ENCODE measurements around the gene HOXA7. TPM values are rescaled to one million over a fixed set of nuclear protein-coding genes. Genes with fewer than 3 reads are reported as not detected.

The HOXA7 gene
- total RNA-seq, 1 donor from 2014 or later: not detected

DNA sequence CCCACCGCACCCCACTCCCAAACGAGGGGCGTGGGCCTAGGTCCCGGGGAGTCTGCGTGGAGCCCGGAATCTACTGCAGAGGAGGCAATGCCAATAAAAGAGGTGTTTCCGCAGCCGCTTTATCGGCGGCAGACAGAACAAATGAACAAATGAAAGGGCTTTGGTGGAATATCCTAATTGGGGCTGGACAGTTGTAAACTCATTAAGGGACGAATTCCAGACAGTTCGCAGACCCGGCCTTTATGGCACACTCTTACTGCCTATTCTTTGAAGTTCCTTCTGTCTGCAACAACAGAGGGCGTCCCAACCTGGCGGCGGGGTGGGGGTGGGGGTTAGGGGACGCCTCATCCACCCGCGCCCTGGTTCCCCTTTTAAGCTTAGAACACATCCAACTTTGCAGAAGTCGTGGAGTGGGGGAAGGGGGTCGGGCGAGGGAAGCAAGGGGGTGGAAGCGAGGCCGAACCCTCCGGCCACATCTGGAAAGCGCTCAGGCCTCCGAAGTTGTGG is 4.8 kb upstream of the HOXA7 start:
- peak; percentile 10 for ATAC-seq
- DNase-seq (ENCODE audit: low spot score): no peak

DNA sequence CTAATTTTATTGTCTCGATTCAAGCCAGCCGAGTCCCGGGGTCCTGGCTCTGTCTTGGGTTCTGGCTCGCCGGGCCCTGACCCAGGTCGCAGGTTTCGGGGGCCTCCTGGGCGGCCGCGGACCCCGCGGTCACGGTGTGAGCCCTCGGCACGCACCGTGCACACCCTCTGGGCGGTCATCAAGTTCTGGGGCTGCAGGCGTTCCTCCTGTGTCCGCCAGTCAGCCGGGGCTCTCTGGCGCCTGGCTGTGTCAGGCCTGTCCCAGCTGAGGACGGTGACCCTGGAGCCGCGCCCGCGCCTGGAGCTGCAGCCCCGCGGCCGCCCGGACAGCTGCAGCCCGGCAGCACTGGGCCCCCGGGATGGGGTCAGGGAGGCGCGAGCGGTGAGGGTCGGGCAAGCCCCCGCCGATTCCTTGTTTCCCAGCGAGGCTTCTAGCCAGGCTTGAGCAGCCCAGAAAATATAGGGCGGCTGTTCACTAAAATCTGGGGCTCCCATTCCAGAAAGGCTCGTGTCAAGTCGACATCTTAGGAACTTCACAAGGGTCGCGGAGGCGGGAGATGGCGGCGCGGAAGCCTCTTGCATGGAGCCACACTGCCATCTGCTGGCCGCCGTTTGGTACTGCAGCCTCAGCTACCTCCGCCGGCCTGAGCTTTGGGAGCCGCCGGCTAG is 4.2 kb upstream of the HOXA7 start:
- peak; percentile 95 for ATAC-seq

DNA sequence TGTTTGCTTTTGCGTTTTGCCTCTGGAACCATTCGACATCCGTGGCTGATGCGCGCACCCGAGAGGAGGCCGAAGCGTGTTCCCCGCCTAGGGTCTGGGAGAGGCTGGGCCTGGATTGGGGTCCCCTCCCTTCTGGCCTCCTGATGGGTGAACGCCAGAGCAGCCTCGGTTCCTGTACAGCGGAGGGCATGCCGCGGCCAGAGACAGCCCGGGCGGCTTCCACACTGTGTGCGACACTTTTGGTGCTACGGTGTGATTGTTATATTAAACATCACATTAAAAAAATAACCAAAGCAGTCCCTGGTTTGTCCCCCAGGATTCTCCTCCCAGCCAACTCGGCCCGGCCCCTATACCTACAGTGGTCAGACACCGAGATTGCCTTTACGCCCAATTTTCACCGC is 3.7 kb upstream of the HOXA7 start:
- peak; percentile 9 for ATAC-seq
- no peak for DNase-seq (ENCODE audit: low spot score)

More for the DNA sequence above, 4.2 kb upstream of the HOXA7 start:
- peak; percentile 80 for DNase-seq (ENCODE audit: low spot score)

GRCh38 chr7:27159266-27160144 is 3.0 kb upstream of the HOXA7 start:
- ATAC-seq (no peak), DNase-seq (ENCODE audit: low spot score) (no peak)

DNA sequence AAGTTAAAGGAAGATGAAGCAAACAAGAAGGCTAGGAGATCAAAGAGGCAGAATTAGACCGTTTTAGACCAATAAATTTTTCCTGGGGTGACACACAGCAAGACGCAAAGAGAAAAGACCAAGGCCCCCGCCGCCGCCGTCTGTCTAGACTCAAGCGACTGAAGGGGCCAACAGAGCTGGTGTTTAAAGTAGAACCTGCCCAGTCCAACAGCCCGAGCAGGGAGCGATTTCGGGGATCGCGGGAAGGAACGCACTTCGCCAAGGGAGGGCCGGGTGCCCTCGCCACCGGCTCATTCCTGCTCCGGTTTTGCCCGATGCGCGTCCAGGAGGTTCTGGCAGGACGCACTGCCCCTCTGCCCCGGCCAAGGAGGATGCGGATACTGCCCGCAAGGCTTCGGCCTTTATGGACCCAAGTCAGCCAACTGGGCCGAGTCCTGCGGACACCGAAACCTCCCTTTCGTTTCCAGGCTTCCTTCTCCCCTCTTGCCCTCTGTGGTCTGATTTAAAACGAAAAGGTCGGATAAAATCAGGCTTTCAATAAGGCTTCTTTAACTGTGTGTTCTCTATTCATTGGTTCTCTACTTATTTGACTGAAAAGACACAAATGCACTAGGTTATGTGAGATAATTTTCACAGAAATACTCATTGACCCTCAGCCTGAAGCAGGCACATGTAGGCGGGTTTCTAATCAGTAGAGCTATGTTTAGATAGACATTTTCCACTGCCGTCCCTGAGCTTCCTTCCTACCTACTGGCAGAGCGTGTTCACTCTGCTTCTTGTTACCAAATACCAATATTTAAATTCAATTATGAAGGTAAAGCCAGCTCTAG is 2.2 kb upstream of the HOXA7 start:
- DNase-seq (ENCODE audit: low spot score): no peak
- ATAC-seq: no peak

DNA sequence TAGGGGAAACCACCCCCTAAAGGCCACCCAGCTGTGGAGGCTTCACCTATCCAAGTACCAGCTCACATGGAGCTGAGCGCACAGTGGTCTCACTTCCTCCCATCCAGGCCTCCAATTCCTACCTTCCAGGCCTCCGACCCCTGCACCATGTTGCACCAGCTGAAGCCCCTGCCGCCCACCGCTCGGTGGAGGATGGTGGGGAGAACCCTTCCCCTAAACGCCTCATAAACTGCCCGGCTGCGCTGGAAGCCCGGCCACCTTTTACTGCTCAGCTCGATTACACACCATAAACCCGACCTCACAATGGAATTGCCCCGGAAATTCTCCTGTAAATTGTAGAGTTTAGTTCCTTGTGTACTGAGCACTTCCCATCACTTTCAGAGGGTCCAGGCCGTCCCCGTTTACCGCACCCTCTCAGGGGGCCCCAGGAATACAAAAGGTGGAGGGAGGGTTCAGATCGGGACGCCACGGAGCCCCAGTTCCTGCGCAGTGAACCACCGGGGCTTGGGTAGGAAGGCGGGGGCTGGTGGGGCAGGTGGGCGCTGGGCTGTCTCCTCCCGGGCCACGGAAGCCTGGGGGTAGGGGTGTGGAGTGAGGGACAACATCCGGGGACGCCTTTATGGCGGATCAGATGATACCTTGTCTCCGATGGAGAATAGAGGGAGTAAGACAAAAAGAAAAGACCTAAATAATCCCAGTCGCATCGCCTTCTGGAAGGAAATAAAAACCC is 1.4 kb upstream of the HOXA7 start:
- no peak for DNase-seq (ENCODE audit: low spot score)
- ATAC-seq: no peak

DNA sequence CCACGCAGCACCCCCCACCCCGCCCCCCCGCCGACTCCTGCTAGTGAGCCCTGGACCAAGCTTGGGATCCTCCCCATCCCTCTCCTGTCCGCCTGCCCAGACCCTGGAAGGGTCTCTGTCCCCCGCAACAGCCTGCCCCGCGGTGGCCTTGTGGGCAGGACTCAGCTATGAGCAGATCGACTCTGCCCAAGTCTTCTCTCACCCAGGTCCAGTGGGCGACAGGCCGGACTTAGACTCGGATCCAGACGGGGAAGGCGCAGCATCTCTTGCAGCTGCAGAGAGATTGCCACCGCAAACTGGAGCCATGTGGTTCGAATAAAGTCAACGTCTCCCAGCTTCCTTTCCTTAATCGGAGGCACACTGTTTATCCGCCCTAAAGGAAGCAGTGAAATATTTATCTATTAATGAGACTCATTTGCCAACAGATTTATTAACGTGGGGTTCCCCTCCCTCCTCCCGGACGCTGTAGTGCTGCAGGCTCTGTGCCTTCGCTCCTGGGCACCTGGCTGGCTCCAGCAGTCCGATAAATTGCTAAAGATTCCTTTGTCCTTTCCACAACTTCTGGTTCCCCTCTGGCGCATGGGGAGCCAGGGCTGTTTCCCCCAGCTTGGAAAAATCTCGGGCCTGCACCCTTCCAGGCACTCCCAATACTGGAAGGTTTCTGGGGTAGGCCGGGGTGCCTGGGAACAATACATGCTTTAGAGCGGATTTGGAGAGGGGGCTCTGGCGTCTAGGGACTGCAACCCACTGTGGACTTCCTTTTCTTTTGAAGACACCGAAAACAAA is 634 bp upstream of the HOXA7 start:
- no peak for DNase-seq (ENCODE audit: low spot score)

GRCh38 chr7:27155816-27156507 is 513 bp downstream of the HOXA7 start:
- ATAC-seq (no peak), DNase-seq (ENCODE audit: low spot score) (no peak)

More for the DNA sequence above, 634 bp upstream of the HOXA7 start:
- ATAC-seq: no peak

GRCh38 chr7:27154901-27155815 is 1.3 kb downstream of the HOXA7 start:
- ATAC-seq (no peak), DNase-seq (ENCODE audit: low spot score) (no peak)

GRCh38 chr7:27154369-27154768 is 2.1 kb downstream of the HOXA7 start:
- no peak for ATAC-seq
- DNase-seq (ENCODE audit: low spot score): no peak

GRCh38 chr7:27153526-27153925 is 2.9 kb downstream of the HOXA7 start:
- no peak for ATAC-seq
- DNase-seq (ENCODE audit: low spot score): no peak

GRCh38 chr7:27152816-27153442 is 3.5 kb downstream of the HOXA7 start:
- ATAC-seq (no peak), DNase-seq (ENCODE audit: low spot score) (no peak)

GRCh38 chr7:27151931-27152815 is 4.3 kb downstream of the HOXA7 start, which contains the start of gene HOXA3:
Gene HOXA3 (minus strand): TSS chr7:27152583. CDS start chr7:27110640, 41,943 bp downstream.
- no peak for ATAC-seq

DNA sequence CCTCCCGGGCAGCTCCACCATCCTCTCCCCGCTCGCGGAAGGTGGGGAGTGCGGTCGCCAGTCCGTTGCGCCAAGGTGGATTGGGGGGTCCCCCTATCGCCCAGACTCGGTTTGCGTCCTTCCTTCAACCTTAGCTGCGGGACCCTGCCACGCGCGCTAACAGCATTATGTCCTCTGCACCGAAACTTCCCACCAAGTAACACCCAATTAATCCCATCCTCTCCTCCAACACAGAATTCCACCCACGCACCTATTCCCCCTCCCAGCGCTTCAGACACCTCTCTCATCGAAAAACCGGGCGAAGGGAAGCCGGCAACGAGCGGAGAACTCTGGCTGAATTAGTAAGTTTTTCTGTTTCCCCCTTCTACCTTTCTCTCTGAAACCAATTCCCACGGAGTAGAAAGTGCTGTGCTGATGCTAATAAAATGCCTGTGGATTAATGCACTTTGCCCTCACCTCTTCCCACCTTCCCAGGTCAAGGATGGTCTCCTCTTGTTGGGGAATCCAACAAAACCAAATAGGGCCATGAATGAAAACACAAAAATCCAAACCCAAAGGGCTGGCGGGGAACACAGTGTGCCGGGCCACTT is 5.0 kb downstream of the HOXA7 start:
- DNase-seq (ENCODE audit: low spot score) (peak; percentile 33), ATAC-seq (no peak)

More at GRCh38 chr7:27151931-27152815, 4.3 kb downstream of the HOXA7 start, which contains the start of gene HOXA3:
- DNase-seq (ENCODE audit: low spot score): no peak

GRCh38 chr7:27150568-27151340 is 5.7 kb downstream of the HOXA7 start:
- ATAC-seq (peak; percentile 90), DNase-seq (ENCODE audit: low spot score) (peak; percentile 64)
